ENCODE results near the gene CDKN2C.

GRCh38 chr1:51014878-51015277 is 44.8 kb downstream of the CDKN2C start:
- TF ChIP-seq CTCF (IDR thresholded peaks at IDR 0.05; ENCODE audit: low read length) (no peak), EZH2 (IDR thresholded peaks at IDR 0.05; ENCODE audit: borderline replicate concordance, low read length) (no peak)

Data from OCI-LY1 (cell line).